ENCODE data around the gene RELB.

RELB gene

GRCh38 chr19:45023048-45023447 lies 21.8 kb downstream of the RELB start:
- no peak for DNase-seq (ENCODE audit: low read depth)

- no peak for DNase-seq (ENCODE audit: low read depth)
These were observed 24.0 kb downstream of the RELB start for GRCh38 chr19:45025264-45025663.

- no peak for DNase-seq (ENCODE audit: low read depth)
These were observed 26.1 kb downstream of the RELB start for GRCh38 chr19:45027371-45027770.

- DNase-seq (ENCODE audit: low read depth) = no peak
These were observed 29.6 kb downstream of the RELB start for GRCh38 chr19:45030825-45031224.

- no peak for DNase-seq (ENCODE audit: low read depth)
These were observed 31.2 kb downstream of the RELB start for GRCh38 chr19:45032421-45032820.

- DNase-seq (ENCODE audit: low read depth) = no peak
These were observed 34.5 kb downstream of the RELB start for GRCh38 chr19:45035755-45036154.

- DNase-seq (ENCODE audit: low read depth) = no peak
These were observed 36.3 kb downstream of the RELB start for GRCh38 chr19:45037393-45038169.

- peak; percentile 82 for DNase-seq (ENCODE audit: low read depth)
These were observed 37.9 kb downstream of the RELB start, which contains the start of gene CLASRP for GRCh38 chr19:45038931-45039893. Gene CLASRP (plus strand): TSS chr19:45039045. CDS start chr19:45040213, 1,168 bp downstream.

GRCh38 chr19:45040059-45040771 lies 39.0 kb downstream of the RELB start:
- no peak for DNase-seq (ENCODE audit: low read depth)

GRCh38 chr19:45041125-45041524 lies 39.9 kb downstream of the RELB start:
- no peak for DNase-seq (ENCODE audit: low read depth)

GRCh38 chr19:45045671-45046353 lies 44.5 kb downstream of the RELB start:
- DNase-seq (ENCODE audit: low read depth) = no peak

- no peak for DNase-seq (ENCODE audit: low read depth)
These were observed 45.1 kb downstream of the RELB start for GRCh38 chr19:45046355-45046754.

GRCh38 chr19:45047188-45047797 lies 46.0 kb downstream of the RELB start:
- no peak for DNase-seq (ENCODE audit: low read depth)

- DNase-seq (ENCODE audit: low read depth) = no peak
These were observed 47.9 kb downstream of the RELB start for GRCh38 chr19:45049073-45049736.

- no peak for DNase-seq (ENCODE audit: low read depth)
These were observed 48.8 kb downstream of the RELB start for GRCh38 chr19:45050036-45050435.

GRCh38 chr19:45051929-45052579 lies 50.8 kb downstream of the RELB start:
- DNase-seq (ENCODE audit: low read depth) = no peak

- DNase-seq (ENCODE audit: low read depth) = no peak
These were observed 55.6 kb downstream of the RELB start for GRCh38 chr19:45056831-45057230.

GRCh38 chr19:45057444-45057843 lies 56.2 kb downstream of the RELB start:
- DNase-seq (ENCODE audit: low read depth) = no peak

- no peak for DNase-seq (ENCODE audit: low read depth)
These were observed 57.4 kb downstream of the RELB start for GRCh38 chr19:45058622-45059159.

Measured in stimulated activated CD4-positive, alpha-beta T cell treated with anti-CD3 and anti-CD28 coated beads, Interleukin-2, amount 100 ng/mL, for 4 hours (primary cell).